Panc1 (cell line): ENCODE data around the gene CTCFL. TPM values are rescaled to one million over a fixed set of nuclear protein-coding genes. Genes with fewer than 3 reads are reported as not detected.

Source experiments
- ATAC-seq: fragments of 200-7000 bp; cut with Tn5 transposase; 2 replicates; pipeline ENCODE4 v1.9.1; 2020; ENCODE audit warnings: mild to moderate bottlenecking, moderate library complexity
- BruUV-seq: library from RNA; stranded (reverse); fragments of 400-500 nt; replicated peaks from 2 replicates; lab custom pipeline; 2021; lab: Mats Ljungman, UMichigan
- CTCF ChIA-PET: fragments of 300-600 bp; sonication (Branson Sonifier 250); formaldehyde crosslinking; loops from one replicate; lab custom pipeline; 2022; ENCODE audit warnings: antibody characterized with exemption; lab: Charles Lee
- POLR2A ChIA-PET: fragments of 300-600 bp; sonication (Branson Sonifier 250); formaldehyde crosslinking; loops from one replicate; lab custom pipeline; 2022; ENCODE audit warnings: antibody characterized with exemption; lab: Charles Lee
- DNase-seq: peaks from one replicate; pipeline ENCODE4 v3.0.0-alpha.2; 2010; ENCODE audit warnings: low read depth, low spot score
- H3K27ac ChIP-seq: 2 replicates; pipeline ENCODE4 v1.5.1; 2011; ENCODE audit warnings: mild to moderate bottlenecking, low read length, inconsistent platforms
- H3K27me3 ChIP-seq: fragments of 200-500 bp; sonication (Bioruptor generic); 2 replicates; pipeline ENCODE4 v1.6.0; 2014; ENCODE audit warnings: low read length, inconsistent platforms; ENCODE audit not compliant: control insufficient read depth, insufficient read depth
- H3K36me3 ChIP-seq: fragments of 200-500 bp; sonication (Bioruptor generic); 2 replicates; pipeline ENCODE4 v1.5.1; 2014; ENCODE audit warnings: inconsistent platforms, mild to moderate bottlenecking, low read length, moderate library complexity; ENCODE audit not compliant: control insufficient read depth, insufficient read depth
- H3K4me1 ChIP-seq: 2 replicates; pipeline ENCODE4 v1.5.1; 2011; ENCODE audit warnings: inconsistent platforms, mild to moderate bottlenecking, low read length, moderate library complexity; ENCODE audit not compliant: control insufficient read depth, insufficient read depth
- H3K4me3 ChIP-seq, 2 experiments: 2 replicates each; pipeline ENCODE4 v1.5.1; 2011 to 2012; ENCODE audit warnings: low read depth in 2 of 2, low read length in 2 of 2, mild to moderate bottlenecking in 2 of 2, inconsistent platforms in 1 of 2, moderate library complexity in 1 of 2
- H3K9me3 ChIP-seq: fragments of 200-500 bp; sonication (Bioruptor generic); 2 replicates; pipeline ENCODE4 v1.5.1; 2014; ENCODE audit warnings: low read depth, mild to moderate bottlenecking, inconsistent platforms, low read length, moderate library complexity; ENCODE audit not compliant: control insufficient read depth, insufficient read depth
- CTCF ChIP-seq: fragments of 450-650 bp; IDR thresholded peaks from 2 replicates; pipeline ENCODE4 v1.5.1; 2017; ENCODE audit warnings: mild to moderate bottlenecking
- POLR2AphosphoS5 ChIP-seq: IDR thresholded peaks from 2 replicates; pipeline ENCODE4 v1.6.1; 2012; ENCODE audit warnings: mild to moderate bottlenecking, low read depth, low read length, moderate library complexity
- SIN3A ChIP-seq: IDR thresholded peaks from 2 replicates; pipeline ENCODE4 v1.6.1; 2012; ENCODE audit warnings: low read depth, mild to moderate bottlenecking, low read length, moderate library complexity, borderline replicate concordance; ENCODE audit not compliant: insufficient read depth
- TCF7L2 ChIP-seq: IDR thresholded peaks from 2 replicates; pipeline ENCODE4 v1.6.1; 2011; ENCODE audit warnings: mild to moderate bottlenecking, low read depth, low read length, inconsistent platforms
- in situ Hi-C: cut with HindIII; loops from 2 replicates; pipeline ENCODE4 v1.10.0; 2016; ENCODE audit warnings: low sequenced_read_pairs, low pct_unique_long_range_greater_than_20kb
- intact Hi-C: fragments of 100-400 bp; cut with micrococcal nuclease; formaldehyde crosslinking; loops from one replicate; pipeline ENCODE4 v1.10.0; 2022; ENCODE audit not compliant: unreplicated experiment
- total RNA-seq: library from RNA; stranded (reverse); gene quantifications from one replicate; pipeline ENCODE4 v1.2.1, GENCODE V29; 2021; ENCODE audit not compliant: unreplicated experiment
- TF ChIP-seq, protein P1 (sequence below), 2 experiments: IDR thresholded peaks; 2 replicates each; pipeline ENCODE4 v1.6.1; 2011 to 2012; ENCODE audit warnings: low read depth in 2 of 2, control low read depth in 1 of 2, low read length in 1 of 2, mild to moderate bottlenecking in 1 of 2, moderate library complexity in 1 of 2; ENCODE audit not compliant: insufficient read depth in 1 of 2

Gene CTCFL
- total RNA-seq, 1 experiment from 2014 or later = 0.05 TPM

GRCh38 chr20:57480444-57481160 lies 44.3 kb downstream of the CTCFL start:
- Histone ChIP-seq H3K4me3 (no peak overlapping the region), H3K9me3 (no peaks in the 10 kb centered on the region), H3K27ac (no peak overlapping the region), H3K27me3 (no peaks in the 10 kb centered on the region), H3K36me3 (no peaks in the 10 kb centered on the region), H3K4me1 (no peaks in the 10 kb centered on the region)
- ChIA-PET POLR2A (no interaction called here), CTCF (interaction anchor here (0.7 kb wide), 1 partner anchor 22 kb away, joined by 5 read pairs; no protein-coding TSS in a partner anchor)
- ATAC-seq = no peak
- TF ChIP-seq CTCF = no peak
- no peak for TF ChIP-seq POLR2AphosphoS5
- no peak for TF ChIP-seq SIN3A
- no peak for DNase-seq
- intact Hi-C loops = no loop called here
- BruUV-seq = no TSS peak
- in situ Hi-C loops = no loop called here

- DNase-seq (no peak), ATAC-seq (no peak)
- in situ Hi-C loops (no loop called here), intact Hi-C loops (no loop called here)
- Histone ChIP-seq H3K27me3 (no peaks in the 10 kb centered on the region), H3K27ac (no peak overlapping the region), H3K4me1 (no peaks in the 10 kb centered on the region), H3K9me3 (no peaks in the 10 kb centered on the region), H3K4me3 (no peak overlapping the region), H3K36me3 (no peaks in the 10 kb centered on the region)
- BruUV-seq = no TSS peak
- TF ChIP-seq SIN3A = no peak
- ChIA-PET CTCF (no interaction called here), POLR2A (no interaction called here)
These were observed 45.7 kb downstream of the CTCFL start for GRCh38 chr20:57479196-57479595.

GRCh38 chr20:57478176-57478575 lies 46.8 kb downstream of the CTCFL start:
- BruUV-seq = no TSS peak
- CTCF ChIA-PET = no interaction called here

More at GRCh38 chr20:57478176-57478575, 46.8 kb downstream of the CTCFL start:
- DNase-seq = no peak
- H3K4me1 ChIP-seq = no peaks in the 10 kb centered on the region
- intact Hi-C loops = no loop called here
- no peaks in the 10 kb centered on the region for H3K27me3 ChIP-seq
- in situ Hi-C loops = no loop called here
- no peak overlapping the region for H3K27ac ChIP-seq
- TF ChIP-seq TCF7L2 = no peak
- TF ChIP-seq, protein P1, sequence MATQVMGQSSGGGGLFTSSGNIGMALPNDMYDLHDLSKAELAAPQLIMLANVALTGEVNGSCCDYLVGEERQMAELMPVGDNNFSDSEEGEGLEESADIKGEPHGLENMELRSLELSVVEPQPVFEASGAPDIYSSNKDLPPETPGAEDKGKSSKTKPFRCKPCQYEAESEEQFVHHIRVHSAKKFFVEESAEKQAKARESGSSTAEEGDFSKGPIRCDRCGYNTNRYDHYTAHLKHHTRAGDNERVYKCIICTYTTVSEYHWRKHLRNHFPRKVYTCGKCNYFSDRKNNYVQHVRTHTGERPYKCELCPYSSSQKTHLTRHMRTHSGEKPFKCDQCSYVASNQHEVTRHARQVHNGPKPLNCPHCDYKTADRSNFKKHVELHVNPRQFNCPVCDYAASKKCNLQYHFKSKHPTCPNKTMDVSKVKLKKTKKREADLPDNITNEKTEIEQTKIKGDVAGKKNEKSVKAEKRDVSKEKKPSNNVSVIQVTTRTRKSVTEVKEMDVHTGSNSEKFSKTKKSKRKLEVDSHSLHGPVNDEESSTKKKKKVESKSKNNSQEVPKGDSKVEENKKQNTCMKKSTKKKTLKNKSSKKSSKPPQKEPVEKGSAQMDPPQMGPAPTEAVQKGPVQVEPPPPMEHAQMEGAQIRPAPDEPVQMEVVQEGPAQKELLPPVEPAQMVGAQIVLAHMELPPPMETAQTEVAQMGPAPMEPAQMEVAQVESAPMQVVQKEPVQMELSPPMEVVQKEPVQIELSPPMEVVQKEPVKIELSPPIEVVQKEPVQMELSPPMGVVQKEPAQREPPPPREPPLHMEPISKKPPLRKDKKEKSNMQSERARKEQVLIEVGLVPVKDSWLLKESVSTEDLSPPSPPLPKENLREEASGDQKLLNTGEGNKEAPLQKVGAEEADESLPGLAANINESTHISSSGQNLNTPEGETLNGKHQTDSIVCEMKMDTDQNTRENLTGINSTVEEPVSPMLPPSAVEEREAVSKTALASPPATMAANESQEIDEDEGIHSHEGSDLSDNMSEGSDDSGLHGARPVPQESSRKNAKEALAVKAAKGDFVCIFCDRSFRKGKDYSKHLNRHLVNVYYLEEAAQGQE (IDR thresholded peaks at IDR 0.05; ENCODE audit: insufficient read depth in 1 of 2, low read depth in 2 of 2, low read length in 1 of 2) = no peak
- TF ChIP-seq POLR2AphosphoS5 = no peak
- TF ChIP-seq CTCF = no peak
- no peak for TF ChIP-seq SIN3A
- no peaks in the 10 kb centered on the region for H3K9me3 ChIP-seq
- POLR2A ChIA-PET = no interaction called here
- no peaks in the 10 kb centered on the region for H3K36me3 ChIP-seq
- no peak overlapping the region for H3K4me3 ChIP-seq
- ATAC-seq = no peak
